HepG2 (cell line): ENCODE results near the gene NSFL1C. TPM values are rescaled to one million over a fixed set of nuclear protein-coding genes. Genes with fewer than 3 reads are reported as not detected.

Source experiments
- ATAC-seq: fragments of 200-7000 bp; cut with Tn5 transposase; 3 replicates; pipeline ENCODE4 v1.9.1; 2020; ENCODE audit warnings: mild to moderate bottlenecking, moderate library complexity
- BruUV-seq: library from RNA; stranded (reverse); fragments of 400-500 nt; replicated peaks from 2 replicates; lab custom pipeline; 2021; lab: Mats Ljungman, UMichigan
- CTCF ChIA-PET: fragments of 300-600 bp; formaldehyde crosslinking; extraction: SDS; loops from one replicate; lab custom pipeline; 2021; ENCODE audit warnings: low total read pairs, inconsistent platforms, low intra/inter-chr PET ratio; lab: Yijun Ruan, JAX
- POLR2A ChIA-PET: fragments of 350-600 bp; sonication (Branson Sonifier 250); formaldehyde crosslinking; loops from one replicate; lab custom pipeline; 2020; ENCODE audit warnings: antibody characterized with exemption, inconsistent platforms; lab: Yijun Ruan, JAX
- DNase-seq: peaks from one replicate; pipeline ENCODE4 v3.0.0-alpha.2; 2015; ENCODE audit warnings: low spot score
- FAIRE-seq: peaks from 3 replicates; lab custom pipeline; 2011; peaks lifted over from hg19 to GRCh38; lab: Jason Lieb, UNC
- H2AFZ ChIP-seq: one replicate; pipeline ENCODE4 v1.6.1; 2011; ENCODE audit warnings: low read length, inconsistent platforms
- H3K27ac ChIP-seq: fragments of 300-600 bp; 3 replicates; pipeline ENCODE4 v1.8.0; 2011; ENCODE audit warnings: mixed run types, mild to moderate bottlenecking, mixed read lengths, low read length, inconsistent platforms; ENCODE audit not compliant: insufficient read depth; ENCODE audit errors: extremely low read length
- H3K27me3 ChIP-seq, 2 experiments: fragments of 200-600 bp in 1 of 2; 2 replicates in 1 of 2; 3 replicates in 1 of 2; pipeline versions ENCODE4 v1.6.0 to v1.8.0; 2011; ENCODE audit warnings: low read length in 2 of 2, mild to moderate bottlenecking in 2 of 2, moderate library complexity in 2 of 2, inconsistent platforms in 1 of 2; ENCODE audit not compliant: insufficient read depth in 2 of 2, control insufficient read depth in 1 of 2
- H3K36me3 ChIP-seq, 2 experiments: fragments of 200-600 bp in 1 of 2; replicated peaks in 1 of 2; 2 replicates in 1 of 2; 3 replicates in 1 of 2; pipeline versions ENCODE4 v1.5.1 to v1.8.0; 2011; ENCODE audit warnings: low read length in 2 of 2, inconsistent platforms in 1 of 2; ENCODE audit not compliant: insufficient read depth in 2 of 2, control insufficient read depth in 1 of 2
- H3K4me1 ChIP-seq: 2 replicates; pipeline ENCODE4 v1.5.1; 2012; ENCODE audit warnings: low read length, inconsistent platforms; ENCODE audit not compliant: insufficient read depth
- H3K4me2 ChIP-seq: 2 replicates; pipeline ENCODE4 v1.6.0; 2011; ENCODE audit warnings: low read depth, low read length, inconsistent platforms
- H3K4me3 ChIP-seq, 3 experiments: fragments of 200-600 bp in 1 of 3; sonication (generic), shearing (Covaris generic) in 1 of 3; replicated peaks in 1 of 3; 2 replicates each; pipeline ENCODE4 v1.5.1; 2011 to 2016; ENCODE audit warnings: low read length in 3 of 3, inconsistent platforms in 2 of 3, low read depth in 2 of 3, mild to moderate bottlenecking in 2 of 3, control low read depth in 1 of 3, mixed read lengths in 1 of 3; ENCODE audit not compliant: insufficient read depth in 1 of 3
- H3K79me2 ChIP-seq: one replicate; pipeline ENCODE4 v1.6.1; 2011; ENCODE audit warnings: low read length, inconsistent platforms; ENCODE audit not compliant: insufficient read depth
- H3K9ac ChIP-seq: 2 replicates; pipeline ENCODE4 v1.6.0; 2011; ENCODE audit warnings: mild to moderate bottlenecking, low read depth, low read length, inconsistent platforms; ENCODE audit not compliant: insufficient read depth
- H3K9me3 ChIP-seq: 2 replicates; pipeline ENCODE4 v1.5.1; 2012; ENCODE audit warnings: mild to moderate bottlenecking, low read length
- H4K20me1 ChIP-seq: 2 replicates; pipeline ENCODE4 v1.6.0; 2011; ENCODE audit warnings: inconsistent platforms, mild to moderate bottlenecking, low read length, moderate library complexity; ENCODE audit not compliant: insufficient read depth
- BRCA1 ChIP-seq: sonication (generic); formaldehyde crosslinking; IDR thresholded peaks from 2 replicates; pipeline ENCODE4 v1.4.0; 2020; ENCODE audit warnings: missing genetic modification reagents
- CBX5 ChIP-seq: sonication (generic); formaldehyde crosslinking; IDR thresholded peaks from 2 replicates; pipeline ENCODE4 v1.4.0; 2020; ENCODE audit warnings: missing genetic modification reagents, borderline replicate concordance
- E2F5 ChIP-seq: sonication (generic); formaldehyde crosslinking; conservative IDR thresholded peaks from 2 replicates; pipeline ENCODE4 v1.4.0; 2020; ENCODE audit warnings: missing genetic modification reagents
- ETV5 ChIP-seq: IDR thresholded peaks from 2 replicates; pipeline ENCODE4 v1.6.1; 2018; ENCODE audit warnings: missing biosample characterization, missing genetic modification reagents, inconsistent platforms, borderline replicate concordance
- HBP1 ChIP-seq: IDR thresholded peaks from 2 replicates; pipeline ENCODE4 v1.6.1; 2016; ENCODE audit warnings: low read depth, control low read depth
- JUND ChIP-seq: sonication (generic); formaldehyde crosslinking; IDR thresholded peaks from 2 replicates; pipeline ENCODE4 v1.8.0; 2022; ENCODE audit warnings: mild to moderate bottlenecking, missing genetic modification reagents
- RBFOX2 ChIP-seq: fragments of 200-400 bp; formaldehyde crosslinking; IDR thresholded peaks from 2 replicates; pipeline ENCODE4 v1.6.1; 2017; ENCODE audit warnings: low read depth, mild to moderate bottlenecking, low read length
- SPEN ChIP-seq: sonication (generic); formaldehyde crosslinking; IDR thresholded peaks from 2 replicates; pipeline ENCODE4 v1.5.1; 2020; ENCODE audit warnings: low read depth, mild to moderate bottlenecking, missing genetic modification reagents
- U2AF2 ChIP-seq: fragments of 200-400 bp; formaldehyde crosslinking; IDR thresholded peaks from 2 replicates; pipeline ENCODE4 v1.6.1; 2017; ENCODE audit warnings: low read depth, mild to moderate bottlenecking, low read length
- ZBTB46 ChIP-seq: sonication (generic); formaldehyde crosslinking; IDR thresholded peaks from 2 replicates; pipeline ENCODE4 v1.4.0; 2020; ENCODE audit warnings: mild to moderate bottlenecking, missing genetic modification reagents, borderline replicate concordance
- ZNF264 ChIP-seq: sonication (generic); formaldehyde crosslinking; IDR thresholded peaks from 2 replicates; pipeline ENCODE4 v1.4.0; 2020; ENCODE audit warnings: missing genetic modification reagents
- ZNF350 ChIP-seq: sonication (generic); formaldehyde crosslinking; IDR thresholded peaks from 2 replicates; pipeline ENCODE4 v1.4.0; 2020; ENCODE audit warnings: mild to moderate bottlenecking, low read depth, missing genetic modification reagents, borderline replicate concordance
- ZNF496 ChIP-seq: sonication (generic); formaldehyde crosslinking; IDR thresholded peaks from 2 replicates; pipeline ENCODE4 v1.8.1; 2023; ENCODE audit warnings: mild to moderate bottlenecking, moderate library complexity, missing genetic modification reagents; ENCODE audit not compliant: insufficient replicate concordance
- ZNF781 ChIP-seq: sonication (generic); formaldehyde crosslinking; IDR thresholded peaks from 2 replicates; pipeline ENCODE4 v1.5.1; 2020; ENCODE audit warnings: borderline replicate concordance, mild to moderate bottlenecking, missing genetic modification reagents; ENCODE audit errors: not compliant biosample characterization
- WGBS: methylation state at CpG from one replicate; pipeline ENCODE4 v1.1.6; 2017; ENCODE audit warnings: low lambda C conversion rate; 5-methylcytosine and 5-hydroxymethylcytosine counted together
- in situ Hi-C: cut with HindIII; loops from 2 replicates; pipeline ENCODE4 v1.10.0; 2017; ENCODE audit warnings: low pct_unique_long_range_greater_than_20kb; ENCODE audit not compliant: extremely low pct_ligation_motif_present
- intact Hi-C: fragments of 100-400 bp; cut with micrococcal nuclease; formaldehyde crosslinking; loops from one replicate; pipeline ENCODE4 v1.10.0; 2022; ENCODE audit not compliant: unreplicated experiment
- polyA plus RNA-seq, 8 experiments: library from polyadenylated mRNA; depleted of rRNA in 3 of 8; stranded (reverse) in 7 of 8; unstranded in 1 of 8; fragments of >200 nt; fragmentation: Illumina TruSeq in 4 of 8; extraction: Trizol in 4 of 8; gene quantifications; 2 replicates each; pipeline versions ENCODE4 v1.2.1 to v1.2.3, GENCODE V29; 2011 to 2016; ENCODE audit warnings: low read depth in 4 of 8, missing spikeins in 1 of 8, mixed read lengths in 1 of 8; ENCODE audit not compliant: insufficient read depth in 1 of 8
- total RNA-seq, 5 experiments: library from RNA; depleted of rRNA; stranded (reverse); fragments of >200 nt; fragmentation: Illumina TruSeq; extraction: Trizol; gene quantifications; 2 replicates each; pipeline ENCODE4 v1.2.3, GENCODE V29; 2016; ENCODE audit warnings: low read depth in 1 of 5

Gene NSFL1C
- total and polyA plus RNA-seq, 2 of the 13 experiments (the other 11 are each of a cell fraction or from before 2014, with no cell fraction given) = 22.9 to 62.7 TPM

GRCh38 chr20:1491860-1492642, 25.4 kb upstream of the NSFL1C start:
- Histone ChIP-seq H3K36me3 (no peaks in the 10 kb centered on the region), H3K4me2 (no peak overlapping the region), H3K9ac (no peak overlapping the region), H3K9me3 (no peaks in the 10 kb centered on the region), H4K20me1 (no peaks in the 10 kb centered on the region), H3K27me3 (peaks cover 2 to 26% of the 10 kb centered on the region in 2 experiments; a peak in 4 of 5 replicates), H3K4me3 (no peak overlapping the region), H3K79me2 (no peaks in the 10 kb centered on the region), H2AFZ (no peak overlapping the region), H3K27ac (no peak overlapping the region), H3K4me1 (no peaks in the 10 kb centered on the region)
- ATAC-seq = no peak
- 0% methylated on average over 2 of the region's 2 CpGs for WGBS
- no peak for DNase-seq
- no peak for FAIRE-seq
- BruUV-seq = no TSS peak
- CTCF ChIA-PET = no interaction called here
- in situ Hi-C loops = no loop called here
- TF ChIP-seq BRCA1 (CRISPR knock-in tag) (no peak), E2F5 (CRISPR knock-in tag) (no peak), U2AF2 (no peak), ZNF350 (CRISPR knock-in tag) (no peak), SPEN (no peak), ZBTB46 (no peak), HBP1 (no peak), RBFOX2 (no peak), ZNF264 (CRISPR knock-in tag) (no peak), ZNF496 (CRISPR knock-in tag) (no peak), ETV5 (CRISPR knock-in tag) (no peak), CBX5 (CRISPR knock-in tag) (no peak), ZNF781 (CRISPR knock-in tag) (no peak), JUND (CRISPR knock-in tag) (no peak)
- intact Hi-C loops = no loop called here
- POLR2A ChIA-PET = no interaction called here
